Endothelial cell of umbilical vein (primary cell): Measurements from ENCODE around the gene CHRNA3. TPM values are rescaled to one million over a fixed set of nuclear protein-coding genes. Genes with fewer than 3 reads are reported as not detected.

Experiments used
- BruUV-seq: library from RNA; stranded (reverse); fragments of 400-500 nt; replicated peaks from 2 replicates; lab custom pipeline; 2021; lab: Mats Ljungman, UMichigan
- CTCF ChIA-PET: fragments of 300-600, 350-600 bp; sonication (Branson Sonifier 250); formaldehyde crosslinking; loops from one replicate; lab custom pipeline; 2021; ENCODE audit warnings: antibody characterized with exemption, inconsistent platforms; lab: Charles Lee
- POLR2A ChIA-PET: fragments of 300-600, 350-600 bp; sonication (Branson Sonifier 250); formaldehyde crosslinking; loops from one replicate; lab custom pipeline; 2021; ENCODE audit warnings: antibody characterized with exemption, inconsistent platforms; lab: Charles Lee
- DNase-seq: peaks from one replicate; pipeline ENCODE4 v3.0.0-alpha.2; 2011; ENCODE audit warnings: low read depth, low spot score
- FAIRE-seq: peaks from 2 replicates; lab custom pipeline; 2011; peaks lifted over from hg19 to GRCh38; lab: Jason Lieb, UNC
- H2AFZ ChIP-seq: 2 replicates; pipeline ENCODE4 v1.6.0; 2012; ENCODE audit warnings: low read depth, low read length, control low read depth, inconsistent platforms
- H3K27ac ChIP-seq: 2 replicates; pipeline ENCODE4 v1.5.1; 2011; ENCODE audit warnings: low read depth, mild to moderate bottlenecking, control low read depth, low read length, moderate library complexity; ENCODE audit not compliant: insufficient read depth
- H3K27me3 ChIP-seq, 2 experiments: 2 replicates each; pipeline versions ENCODE4 v1.6.0 to v1.6.1; 2011; ENCODE audit warnings: low read length in 2 of 2, mixed read lengths in 1 of 2; ENCODE audit not compliant: control insufficient read depth in 2 of 2, insufficient read depth in 2 of 2
- H3K36me3 ChIP-seq, 2 experiments: 2 replicates in 1 of 2; 3 replicates in 1 of 2; pipeline ENCODE4 v1.5.1; 2011; ENCODE audit warnings: low read length in 2 of 2, mild to moderate bottlenecking in 1 of 2, moderate library complexity in 1 of 2; ENCODE audit not compliant: control insufficient read depth in 2 of 2, insufficient read depth in 2 of 2; ENCODE audit errors: extremely low read depth in 1 of 2
- H3K4me1 ChIP-seq: 3 replicates; pipeline ENCODE4 v1.5.1; 2011; ENCODE audit warnings: mild to moderate bottlenecking, low read length; ENCODE audit not compliant: control insufficient read depth, insufficient read depth; ENCODE audit errors: extremely low read depth
- H3K4me2 ChIP-seq: 2 replicates; pipeline ENCODE4 v1.6.1; 2011; ENCODE audit warnings: low read length, control low read depth, mixed read lengths; ENCODE audit not compliant: insufficient read depth
- H3K4me3 ChIP-seq, 3 experiments: fragments of 200-600 bp in 1 of 3; sonication (generic), shearing (Covaris generic) in 1 of 3; replicated peaks in 1 of 3; 2 replicates each; pipeline ENCODE4 v1.5.1; 2011 to 2016; ENCODE audit warnings: control low read depth in 3 of 3, low read length in 3 of 3, mild to moderate bottlenecking in 2 of 3, inconsistent platforms in 1 of 3, low read depth in 1 of 3, moderate library complexity in 1 of 3; ENCODE audit not compliant: insufficient read depth in 1 of 3
- H3K79me2 ChIP-seq: 2 replicates; pipeline ENCODE4 v1.6.0; 2012; ENCODE audit warnings: low read length, inconsistent platforms; ENCODE audit not compliant: control insufficient read depth, insufficient read depth
- H3K9ac ChIP-seq: replicated peaks from 2 replicates; pipeline ENCODE3; 2011; ENCODE audit warnings: low read length, control low read depth; ENCODE audit not compliant: insufficient read depth; ENCODE audit errors: extremely low read depth
- H3K9me1 ChIP-seq: replicated peaks from 3 replicates; pipeline ENCODE4 v1.6.0; 2011; ENCODE audit warnings: mild to moderate bottlenecking, low read length; ENCODE audit not compliant: control insufficient read depth, insufficient read depth; ENCODE audit errors: extremely low read depth
- H3K9me3 ChIP-seq: replicated peaks from 2 replicates; pipeline ENCODE4 v1.5.1; 2012; ENCODE audit warnings: low read length, inconsistent platforms; ENCODE audit not compliant: control insufficient read depth, insufficient read depth
- H4K20me1 ChIP-seq: replicated peaks from 2 replicates; pipeline ENCODE3; 2011; ENCODE audit warnings: mild to moderate bottlenecking, low read length; ENCODE audit not compliant: control insufficient read depth, insufficient read depth; ENCODE audit errors: extremely low read depth
- EZH2 ChIP-seq: IDR thresholded peaks from 2 replicates; pipeline ENCODE4 v1.6.1; 2012; ENCODE audit warnings: borderline replicate concordance, low read depth, mild to moderate bottlenecking, moderate library complexity, low read length, inconsistent platforms; ENCODE audit not compliant: severe bottlenecking
- FOS ChIP-seq: IDR thresholded peaks from 2 replicates; pipeline ENCODE4 v1.6.1; 2011; ENCODE audit warnings: mild to moderate bottlenecking, low read length, moderate library complexity, borderline replicate concordance; ENCODE audit not compliant: insufficient read depth
- GATA2 ChIP-seq: IDR thresholded peaks from 2 replicates; pipeline ENCODE4 v1.7.0; 2011; ENCODE audit warnings: low read depth, mild to moderate bottlenecking, moderate library complexity, mixed read lengths, low read length; ENCODE audit not compliant: insufficient read length, insufficient read depth
- JUN ChIP-seq: IDR thresholded peaks from 2 replicates; pipeline ENCODE4 v1.6.1; 2011; ENCODE audit warnings: borderline replicate concordance, low read depth; ENCODE audit not compliant: insufficient read length, insufficient read depth
- MAX ChIP-seq: IDR thresholded peaks from 2 replicates; pipeline ENCODE4 v1.6.1; 2011; ENCODE audit not compliant: insufficient read depth, insufficient read length
- MYC ChIP-seq: IDR thresholded peaks from one replicate; pipeline ENCODE4 v1.6.1; 2011; ENCODE audit warnings: mild to moderate bottlenecking, low read depth, low read length
- POLR2A ChIP-seq: IDR thresholded peaks from 2 replicates; pipeline ENCODE4 v1.6.1; 2012; ENCODE audit warnings: low read depth, mild to moderate bottlenecking, control low read depth, low read length
- POLR2AphosphoS5 ChIP-seq: IDR thresholded peaks from 2 replicates; pipeline ENCODE4 v1.6.1; 2012; ENCODE audit warnings: low read depth, mild to moderate bottlenecking, control low read depth, low read length, moderate library complexity; ENCODE audit not compliant: insufficient read depth
- dilution Hi-C: fragments of 300-500 bp; cut with MboI; formaldehyde crosslinking; loops from one replicate; pipeline ENCODE4 v1.15.0; 2019; ENCODE audit warnings: low sequenced_read_pairs; ENCODE audit not compliant: extremely low pct_ligation_motif_present
- intact Hi-C: fragments of 100-400 bp; cut with micrococcal nuclease; formaldehyde crosslinking; loops from one replicate; pipeline ENCODE4 v1.10.0; 2022
- polyA plus RNA-seq, 4 experiments: library from polyadenylated mRNA; depleted of rRNA in 3 of 4; stranded (reverse) in 3 of 4; unstranded in 1 of 4; fragments of >200 nt; gene quantifications; 2 replicates each; pipeline versions ENCODE4 v1.2.1 to v1.2.3, GENCODE V29; 2011 to 2012; ENCODE audit warnings: missing spikeins in 1 of 4
- total RNA-seq: library from RNA; stranded (reverse); gene quantifications from 2 replicates; pipeline ENCODE4 v1.2.3, GENCODE V29; 2021
- TF ChIP-seq, protein P1 (sequence below), 2 donors: IDR thresholded peaks; 1 replicate in 1 of 2; 2 replicates in 1 of 2; pipeline ENCODE4 v1.5.1; 2011; ENCODE audit warnings: low read length in 2 of 2, mild to moderate bottlenecking in 2 of 2, moderate library complexity in 2 of 2, control low read depth in 1 of 2, inconsistent platforms in 1 of 2, low read depth in 1 of 2; ENCODE audit not compliant: insufficient read depth in 1 of 2; ENCODE audit errors: extremely low read depth in 1 of 2

Gene CHRNA3
- total and polyA plus RNA-seq, 2 donors (not counting 3 experiments of a cell fraction or from before 2014, with no cell fraction given) = not detected

GRCh38 chr15:78641102-78641748 lies 20.4 kb upstream of the CHRNA3 start, which contains the start of gene CHRNB4:
TSS of gene CHRNB4 (minus strand) at chr15:78641210. CDS start at chr15:78641133, 77 bp downstream.
- Histone ChIP-seq H3K4me1 (peaks cover 2% of the 10 kb centered on the region), H2AFZ (peak within 1 kb of the TSS; percentile 98), H3K36me3 (no peaks in the 10 kb centered on the region), H3K79me2 (no peaks in the 10 kb centered on the region), H3K4me2 (peak within 1 kb of the TSS; percentile 71), H3K4me3 (peak within 1 kb of the TSS; percentile 23 to 33 (median 27)), H3K9ac (no peak within 1 kb of the TSS), H3K9me3 (no peaks in the 10 kb centered on the region), H3K9me1 (no peaks in the 10 kb centered on the region), H3K27ac (no peak within 1 kb of the TSS), H3K27me3 (no peaks in the 10 kb centered on the region), H4K20me1 (no peaks in the 10 kb centered on the region)
- dilution Hi-C loops (no loop called here), intact Hi-C loops (no loop called here)
- peak; percentile 14 for TF ChIP-seq MAX
- TF ChIP-seq GATA2 = no peak
- peak; percentile 54 for TF ChIP-seq EZH2
- FAIRE-seq (no peak), DNase-seq (peak; percentile 9)
- ChIA-PET CTCF (interaction anchor here (1.1 kb wide), 1 partner anchor 69 kb away, joined by 3 read pairs; no protein-coding TSS in a partner anchor), POLR2A (no interaction called here)
- BruUV-seq = no TSS peak

DNA sequence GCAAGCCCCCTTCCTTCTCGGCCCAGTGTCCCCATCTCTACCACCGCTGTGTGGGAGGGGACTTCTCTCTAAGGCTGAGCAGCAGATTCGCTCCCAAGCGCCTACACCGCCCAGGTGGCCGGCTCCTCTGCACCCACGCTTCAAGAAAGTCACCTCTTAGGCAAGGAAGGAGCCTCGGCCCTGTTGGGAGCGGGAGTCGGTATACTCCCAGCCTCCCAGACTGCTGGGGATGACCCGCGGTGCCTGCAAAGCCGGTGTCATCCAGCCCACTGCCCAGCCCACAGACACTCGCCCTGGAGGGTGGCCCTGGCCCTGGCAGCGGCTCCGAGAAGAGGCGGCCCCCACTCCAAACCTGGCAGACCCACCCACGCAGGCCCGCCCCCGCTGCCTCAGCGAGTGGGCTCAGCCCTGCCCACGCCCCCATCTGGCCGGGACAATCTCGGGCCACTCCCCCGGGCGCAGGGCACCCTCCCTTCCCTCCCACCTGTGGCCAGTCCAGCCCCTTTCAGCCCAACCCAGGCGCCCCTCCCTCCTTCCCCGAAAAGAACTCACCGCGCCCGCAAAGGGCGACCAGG lies 19.8 kb upstream of the CHRNA3 start:
- intact Hi-C loops (no loop called here), dilution Hi-C loops (no loop called here)
- Histone ChIP-seq H3K27me3 (peaks cover 0 to under 1% of the 10 kb centered on the region in 2 experiments), H3K4me1 (peaks cover 2% of the 10 kb centered on the region), H3K4me2 (peak overlapping the region; percentile 71), H3K9me1 (no peaks in the 10 kb centered on the region), H2AFZ (peak overlapping the region; percentile 98), H3K9me3 (no peaks in the 10 kb centered on the region), H3K79me2 (no peaks in the 10 kb centered on the region), H3K9ac (no peak overlapping the region), H3K27ac (no peak overlapping the region), H3K36me3 (no peaks in the 10 kb centered on the region), H3K4me3 (peak overlapping the region; percentile 23 to 33 (median 27)), H4K20me1 (no peaks in the 10 kb centered on the region)
- POLR2A ChIA-PET = no interaction called here
- TF ChIP-seq, protein P1, sequence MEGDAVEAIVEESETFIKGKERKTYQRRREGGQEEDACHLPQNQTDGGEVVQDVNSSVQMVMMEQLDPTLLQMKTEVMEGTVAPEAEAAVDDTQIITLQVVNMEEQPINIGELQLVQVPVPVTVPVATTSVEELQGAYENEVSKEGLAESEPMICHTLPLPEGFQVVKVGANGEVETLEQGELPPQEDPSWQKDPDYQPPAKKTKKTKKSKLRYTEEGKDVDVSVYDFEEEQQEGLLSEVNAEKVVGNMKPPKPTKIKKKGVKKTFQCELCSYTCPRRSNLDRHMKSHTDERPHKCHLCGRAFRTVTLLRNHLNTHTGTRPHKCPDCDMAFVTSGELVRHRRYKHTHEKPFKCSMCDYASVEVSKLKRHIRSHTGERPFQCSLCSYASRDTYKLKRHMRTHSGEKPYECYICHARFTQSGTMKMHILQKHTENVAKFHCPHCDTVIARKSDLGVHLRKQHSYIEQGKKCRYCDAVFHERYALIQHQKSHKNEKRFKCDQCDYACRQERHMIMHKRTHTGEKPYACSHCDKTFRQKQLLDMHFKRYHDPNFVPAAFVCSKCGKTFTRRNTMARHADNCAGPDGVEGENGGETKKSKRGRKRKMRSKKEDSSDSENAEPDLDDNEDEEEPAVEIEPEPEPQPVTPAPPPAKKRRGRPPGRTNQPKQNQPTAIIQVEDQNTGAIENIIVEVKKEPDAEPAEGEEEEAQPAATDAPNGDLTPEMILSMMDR (IDR thresholded peaks at IDR 0.05; ENCODE audit: extremely low read depth in 1 of 2, insufficient read depth in 1 of 2, low read depth in 1 of 2, low read length in 2 of 2) = no peak
- TF ChIP-seq MYC = no peak
- no peak for TF ChIP-seq POLR2A
- TF ChIP-seq MAX = no peak
- no peak for TF ChIP-seq POLR2AphosphoS5
- TF ChIP-seq JUN = no peak
- TF ChIP-seq GATA2 = no peak
- no peak for TF ChIP-seq EZH2
- no peak for TF ChIP-seq FOS
- FAIRE-seq (no peak), DNase-seq (no peak)
- CTCF ChIA-PET = interaction anchor here (1.1 to 3.1 kb wide), 3 partner anchors 69 to 99 kb away, joined by 3 to 29 read pairs (median 23); no protein-coding TSS in a partner anchor
- BruUV-seq = no TSS peak
